ENCODE data around the gene SPON2. TPM values are rescaled to one million over a fixed set of nuclear protein-coding genes. Genes with fewer than 3 reads are reported as not detected.

Gene SPON2
- polyA plus RNA-seq, 1 donor (not counting 4 experiments of a cell fraction or from before 2014, with no cell fraction given), result 3.3 TPM

DNA sequence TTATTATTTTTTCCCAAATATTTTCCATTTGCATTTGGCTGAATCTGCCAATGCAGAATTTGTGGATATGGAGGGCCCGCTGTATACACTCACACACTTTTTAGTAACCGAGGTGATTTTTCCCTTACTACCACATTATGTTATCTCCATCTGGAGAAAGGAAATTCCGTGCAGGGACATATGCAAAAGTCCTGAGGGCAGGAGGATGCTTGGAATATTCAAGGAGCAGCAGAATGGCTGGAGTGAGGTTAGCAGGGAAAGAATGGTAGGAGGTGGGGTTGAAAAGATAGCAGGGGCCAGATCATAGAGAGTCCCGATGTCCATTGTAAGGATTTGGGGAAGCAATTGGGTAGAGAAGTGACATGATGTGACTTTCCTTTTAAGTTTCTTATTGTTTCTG is 47.6 kb downstream of the SPON2 start:
- Histone ChIP-seq H3K79me2 (ENCODE audit: control insufficient read depth, insufficient read depth, low read length) (no peaks in the 10 kb centered on the region), H3K9ac (ENCODE audit: control insufficient read depth, extremely low read depth, insufficient read depth, low read length) (no peak overlapping the region), H3K27me3 (ENCODE audit: control insufficient read depth, extremely low read depth, insufficient read depth, low read length) (no peaks in the 10 kb centered on the region), H3K4me1 (ENCODE audit: control insufficient read depth, extremely low read depth, insufficient read depth, low read length) (no peaks in the 10 kb centered on the region), H3K9me1 (ENCODE audit: control insufficient read depth, extremely low read depth, insufficient read depth, low read length) (no peaks in the 10 kb centered on the region), H3K4me3 (ENCODE audit: control insufficient read depth in 2 of 3, extremely low read depth in 1 of 3, insufficient read depth in 2 of 3, low read depth in 1 of 3, low read length in 3 of 3) (no peak overlapping the region), H3K4me2 (ENCODE audit: control insufficient read depth, extremely low read depth, insufficient read depth, low read depth, low read length) (no peak overlapping the region), H2AFZ (ENCODE audit: control insufficient read depth, low read length) (no peak overlapping the region), H3K27ac (ENCODE audit: control insufficient read depth, insufficient read depth, low read length) (no peak overlapping the region), H3K9me3 (ENCODE audit: control insufficient read depth, low read depth, low read length) (no peaks in the 10 kb centered on the region), H4K20me1 (ENCODE audit: control insufficient read depth, extremely low read depth, insufficient read depth, low read length) (no peaks in the 10 kb centered on the region), H3K36me3 (ENCODE audit: control insufficient read depth in 2 of 2, extremely low read depth in 1 of 2, insufficient read depth in 2 of 2, low read length in 2 of 2) (no peaks in the 10 kb centered on the region)
- dilution Hi-C loops (cut with MboI; ENCODE audit: extremely low pct_ligation_motif_present, low sequenced_read_pairs), result no loop called here
- no peak for TF ChIP-seq EZH2 (IDR thresholded peaks at IDR 0.05; ENCODE audit: low read length)
- TF ChIP-seq, protein P1, sequence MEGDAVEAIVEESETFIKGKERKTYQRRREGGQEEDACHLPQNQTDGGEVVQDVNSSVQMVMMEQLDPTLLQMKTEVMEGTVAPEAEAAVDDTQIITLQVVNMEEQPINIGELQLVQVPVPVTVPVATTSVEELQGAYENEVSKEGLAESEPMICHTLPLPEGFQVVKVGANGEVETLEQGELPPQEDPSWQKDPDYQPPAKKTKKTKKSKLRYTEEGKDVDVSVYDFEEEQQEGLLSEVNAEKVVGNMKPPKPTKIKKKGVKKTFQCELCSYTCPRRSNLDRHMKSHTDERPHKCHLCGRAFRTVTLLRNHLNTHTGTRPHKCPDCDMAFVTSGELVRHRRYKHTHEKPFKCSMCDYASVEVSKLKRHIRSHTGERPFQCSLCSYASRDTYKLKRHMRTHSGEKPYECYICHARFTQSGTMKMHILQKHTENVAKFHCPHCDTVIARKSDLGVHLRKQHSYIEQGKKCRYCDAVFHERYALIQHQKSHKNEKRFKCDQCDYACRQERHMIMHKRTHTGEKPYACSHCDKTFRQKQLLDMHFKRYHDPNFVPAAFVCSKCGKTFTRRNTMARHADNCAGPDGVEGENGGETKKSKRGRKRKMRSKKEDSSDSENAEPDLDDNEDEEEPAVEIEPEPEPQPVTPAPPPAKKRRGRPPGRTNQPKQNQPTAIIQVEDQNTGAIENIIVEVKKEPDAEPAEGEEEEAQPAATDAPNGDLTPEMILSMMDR (optimal IDR thresholded peaks at IDR 0.05 in 1 of 3, IDR thresholded peaks at IDR 0.05 in 1 of 3, conservative IDR thresholded peaks at IDR 0.05 in 1 of 3; ENCODE audit: extremely low read depth in 1 of 3, insufficient read depth in 2 of 3, low read length in 3 of 3), result no peak
- DNase-seq (ENCODE audit: low read depth, low spot score) (no peak), FAIRE-seq (no peak)

DNA sequence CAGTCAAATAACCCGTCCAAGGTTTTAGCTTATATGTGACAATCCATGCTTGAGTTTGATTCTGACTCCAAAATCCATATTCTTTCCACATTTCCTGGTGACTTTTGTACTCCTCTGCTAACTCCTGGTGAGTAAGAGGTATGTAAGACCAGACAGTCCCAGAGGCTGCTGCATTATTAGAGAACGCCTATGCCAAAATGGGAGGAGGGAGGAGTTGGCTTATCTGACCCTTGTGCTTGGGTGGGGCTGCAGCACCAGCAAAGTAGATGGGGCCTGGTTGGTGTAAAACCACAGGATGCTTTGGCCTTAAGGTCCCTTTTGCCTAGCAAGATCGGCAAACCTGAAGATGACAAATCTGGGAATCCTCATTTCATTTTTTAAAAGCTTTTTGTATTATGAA is 49.9 kb downstream of the SPON2 start:
- Histone ChIP-seq H3K27me3 (ENCODE audit: control insufficient read depth, extremely low read depth, insufficient read depth, low read length) (no peaks in the 10 kb centered on the region), H3K9me3 (ENCODE audit: control insufficient read depth, low read depth, low read length) (no peaks in the 10 kb centered on the region), H3K27ac (ENCODE audit: control insufficient read depth, insufficient read depth, low read length) (no peak overlapping the region), H2AFZ (ENCODE audit: control insufficient read depth, low read length) (no peak overlapping the region), H3K79me2 (ENCODE audit: control insufficient read depth, insufficient read depth, low read length) (no peaks in the 10 kb centered on the region), H3K9ac (ENCODE audit: control insufficient read depth, extremely low read depth, insufficient read depth, low read length) (no peak overlapping the region), H3K4me3 (ENCODE audit: control insufficient read depth in 2 of 3, extremely low read depth in 1 of 3, insufficient read depth in 2 of 3, low read depth in 1 of 3, low read length in 3 of 3) (no peak overlapping the region), H3K36me3 (ENCODE audit: control insufficient read depth in 2 of 2, extremely low read depth in 1 of 2, insufficient read depth in 2 of 2, low read length in 2 of 2) (no peaks in the 10 kb centered on the region), H4K20me1 (ENCODE audit: control insufficient read depth, extremely low read depth, insufficient read depth, low read length) (no peaks in the 10 kb centered on the region), H3K4me1 (ENCODE audit: control insufficient read depth, extremely low read depth, insufficient read depth, low read length) (no peaks in the 10 kb centered on the region), H3K4me2 (ENCODE audit: control insufficient read depth, extremely low read depth, insufficient read depth, low read depth, low read length) (no peak overlapping the region), H3K9me1 (ENCODE audit: control insufficient read depth, extremely low read depth, insufficient read depth, low read length) (no peaks in the 10 kb centered on the region)
- FAIRE-seq (no peak), DNase-seq (ENCODE audit: low read depth, low spot score) (no peak)
- dilution Hi-C loops (cut with MboI; ENCODE audit: extremely low pct_ligation_motif_present, low sequenced_read_pairs), result no loop called here
- TF ChIP-seq, protein P1 (optimal IDR thresholded peaks at IDR 0.05 in 1 of 3, IDR thresholded peaks at IDR 0.05 in 1 of 3, conservative IDR thresholded peaks at IDR 0.05 in 1 of 3; ENCODE audit: extremely low read depth in 1 of 3, insufficient read depth in 2 of 3, low read length in 3 of 3), result no peak
- no peak for TF ChIP-seq EZH2 (IDR thresholded peaks at IDR 0.05; ENCODE audit: low read length)

Small RNAs within 50 kb of the gene (small RNA-seq; reads per million reads assigned to genes)
- gene RF00554 (ENCODE audit: insufficient read length in 3 of 3, low read depth in 3 of 3, low replicate concordance in 1 of 3), result 0 reads per million in 3 experiments

Other genes with a start within 250 kb of the SPON2 start
- gene GAK, start 240.3 kb downstream of the SPON2 start, polyA plus RNA-seq, result 18.4 to 25.3 TPM (median 19.4 TPM) in 3 replicates
- 23.2 to 31.3 TPM (median 24.3 TPM) in 3 replicates for gene TMEM175, start 240.1 kb downstream of the SPON2 start, polyA plus RNA-seq
- gene DGKQ, start 199.0 kb downstream of the SPON2 start, polyA plus RNA-seq, result 5.3 to 11.3 TPM (median 5.9 TPM) in 3 replicates
- gene IDUA, start 185.5 kb downstream of the SPON2 start, polyA plus RNA-seq, result 0.74 to 3.9 TPM (median 1.2 TPM) in 3 replicates
- not detected in 3 replicates for gene SLC26A1, start 179.2 kb downstream of the SPON2 start, polyA plus RNA-seq
- gene FGFRL1, start 161.0 kb downstream of the SPON2 start, polyA plus RNA-seq, result 2.8 to 8.1 TPM (median 4.9 TPM) in 3 replicates
- 0.16 to 0.28 TPM (median 0.24 TPM) in 3 replicates for gene RNF212, start 59.0 kb downstream of the SPON2 start, polyA plus RNA-seq
- 46.9 to 74.5 TPM (median 71.9 TPM) in 3 replicates for gene CTBP1, start 76.5 kb upstream of the SPON2 start, polyA plus RNA-seq
- gene MAEA, start 117.3 kb upstream of the SPON2 start, polyA plus RNA-seq, result 89.7 to 106 TPM (median 106 TPM) in 3 replicates
- gene UVSSA, start 174.6 kb upstream of the SPON2 start, polyA plus RNA-seq, result 4.3 to 6.2 TPM (median 4.7 TPM) in 3 replicates
- gene NKX1-1, start 233.9 kb upstream of the SPON2 start, polyA plus RNA-seq, result not detected in 3 replicates

Data from keratinocyte (primary cell).